Measurements from ENCODE around the gene GAPVD1. TPM values are rescaled to one million over a fixed set of nuclear protein-coding genes. Genes with fewer than 3 reads are reported as not detected.
"Not testable (repeated sequence)": the region's sequence is repeated elsewhere in the genome, so short reads cannot be mapped to it uniquely, and the experiment has no call there.

GAPVD1 gene
- total and polyA plus RNA-seq, 8 donors: 6.2 to 23.3 (median 16.0) TPM

DNA sequence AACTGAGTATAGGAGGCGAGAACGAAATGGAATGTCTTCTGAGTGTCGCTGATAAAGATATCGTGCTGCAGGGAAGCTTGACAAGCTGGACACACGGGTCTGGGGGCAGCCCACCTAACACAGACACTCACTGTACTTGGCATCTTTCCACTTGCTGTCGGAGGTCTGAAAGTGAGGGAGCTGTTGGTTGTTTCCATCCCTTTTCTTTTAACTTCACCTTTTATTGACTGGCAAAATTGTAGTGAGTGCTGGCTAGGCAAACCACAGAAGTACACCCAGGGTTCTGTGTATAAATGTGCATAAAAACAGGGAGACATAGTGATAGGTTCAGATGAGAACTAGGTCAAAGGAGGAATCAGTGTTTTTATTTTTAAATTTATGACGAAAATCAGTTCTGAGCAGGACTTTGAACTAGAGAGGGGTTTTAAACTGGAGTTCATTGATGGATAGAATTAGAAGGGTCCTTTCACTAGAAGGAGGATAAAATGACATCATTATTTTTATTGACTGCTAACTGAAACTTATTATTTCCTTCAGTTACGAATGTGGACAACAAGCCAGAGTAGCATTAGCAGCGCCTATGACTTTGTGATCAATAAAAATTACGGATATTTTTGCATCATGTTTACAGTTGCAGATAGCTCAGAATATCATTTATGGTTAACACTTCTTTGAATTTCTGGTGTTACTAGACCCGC, 817 bp downstream of the GAPVD1 start:
- DNase-seq (no peak), ATAC-seq (peak in 2 of 4 donors; percentile 5 to 20), FAIRE-seq (no peak)
- WGBS, 2 donors: 5% methylated on average over 11 of the region's 11 CpGs
- Histone ChIP-seq H3K36me3 (no peaks in the 10 kb centered on the region), H3K27ac (peak overlapping the region in 1 of 4 donors; percentile 56), H3K27me3 (no peaks in the 10 kb centered on the region), H3K4me1 (peaks cover 0 to 8% (median 6%) of the 10 kb centered on the region in 3 donors), H3K4me3 (peak overlapping the region; percentile 64 to 97 (median 88)), H3K9me3 (no peaks in the 10 kb centered on the region)
- intact Hi-C loops (cut with DNase I): no loop called here
- TF ChIP-seq, protein P1, sequence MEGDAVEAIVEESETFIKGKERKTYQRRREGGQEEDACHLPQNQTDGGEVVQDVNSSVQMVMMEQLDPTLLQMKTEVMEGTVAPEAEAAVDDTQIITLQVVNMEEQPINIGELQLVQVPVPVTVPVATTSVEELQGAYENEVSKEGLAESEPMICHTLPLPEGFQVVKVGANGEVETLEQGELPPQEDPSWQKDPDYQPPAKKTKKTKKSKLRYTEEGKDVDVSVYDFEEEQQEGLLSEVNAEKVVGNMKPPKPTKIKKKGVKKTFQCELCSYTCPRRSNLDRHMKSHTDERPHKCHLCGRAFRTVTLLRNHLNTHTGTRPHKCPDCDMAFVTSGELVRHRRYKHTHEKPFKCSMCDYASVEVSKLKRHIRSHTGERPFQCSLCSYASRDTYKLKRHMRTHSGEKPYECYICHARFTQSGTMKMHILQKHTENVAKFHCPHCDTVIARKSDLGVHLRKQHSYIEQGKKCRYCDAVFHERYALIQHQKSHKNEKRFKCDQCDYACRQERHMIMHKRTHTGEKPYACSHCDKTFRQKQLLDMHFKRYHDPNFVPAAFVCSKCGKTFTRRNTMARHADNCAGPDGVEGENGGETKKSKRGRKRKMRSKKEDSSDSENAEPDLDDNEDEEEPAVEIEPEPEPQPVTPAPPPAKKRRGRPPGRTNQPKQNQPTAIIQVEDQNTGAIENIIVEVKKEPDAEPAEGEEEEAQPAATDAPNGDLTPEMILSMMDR (IDR thresholded peaks at IDR 0.05): no peak

DNA sequence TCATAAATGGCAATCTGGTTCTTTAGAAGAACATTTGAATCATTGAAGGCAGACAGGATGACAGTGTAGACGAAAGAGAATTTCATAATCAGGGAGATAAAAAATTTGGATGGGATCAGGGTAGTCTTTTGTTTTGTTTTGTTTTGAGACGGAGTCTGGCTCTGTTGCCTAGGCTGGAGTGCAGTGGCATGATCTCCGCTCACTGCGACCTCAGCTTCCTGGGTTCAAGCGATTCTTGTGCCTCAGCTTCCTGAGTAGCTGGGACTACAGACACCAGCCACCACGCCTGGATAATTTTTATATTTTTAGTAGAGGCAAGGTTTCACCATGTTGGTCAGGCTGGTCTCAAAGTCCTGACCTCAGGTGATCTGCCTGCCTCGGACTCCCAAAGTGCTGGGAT, 2.4 kb downstream of the GAPVD1 start:
- H3K4me1 ChIP-seq: peaks cover 0 to 11% (median 8%) of the 10 kb centered on the region in 3 donors
- H3K4me3 ChIP-seq; H3K36me3 ChIP-seq; H3K9me3 ChIP-seq; ATAC-seq; DNase-seq; H3K27me3 ChIP-seq; FAIRE-seq; H3K27ac ChIP-seq; intact Hi-C loops (cut with DNase I): not testable (repeated sequence)
- WGBS, 2 donors: 90 to 93% methylated on average over 7 of the region's 7 CpGs

DNA sequence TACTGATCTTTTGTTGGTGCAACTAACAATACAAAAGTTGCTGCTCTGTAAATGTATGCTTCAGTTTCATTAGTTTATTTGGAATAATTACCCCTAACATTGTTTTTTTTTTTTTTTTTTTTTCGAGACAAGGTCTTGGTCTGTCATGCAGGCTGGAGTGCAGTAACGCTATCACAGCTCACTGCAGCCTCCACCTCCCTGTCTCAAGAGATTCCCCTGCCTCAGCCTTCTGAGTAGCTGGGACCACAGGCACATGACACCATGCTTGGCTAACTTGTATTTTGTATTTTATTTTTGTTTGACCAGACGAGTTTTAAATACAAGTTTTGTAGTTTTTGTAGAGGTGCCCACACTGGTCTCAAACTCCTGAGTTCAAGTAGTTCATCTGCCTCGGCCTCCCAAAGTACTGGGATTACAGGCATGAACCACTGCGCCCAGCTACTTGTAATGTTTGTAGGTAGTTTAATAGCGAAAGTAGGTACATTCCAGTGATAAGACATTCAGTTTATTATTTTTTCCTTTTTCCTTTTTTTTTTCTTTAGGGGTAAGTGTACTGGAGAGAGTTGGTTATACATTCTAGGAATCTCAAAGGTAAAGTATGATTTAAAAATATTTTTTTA, 6.9 kb downstream of the GAPVD1 start:
- Histone ChIP-seq H3K4me3 (no peak overlapping the region), H3K36me3 (no peaks in the 10 kb centered on the region), H3K27me3 (no peaks in the 10 kb centered on the region), H3K4me1 (peaks cover 0 to 31% (median 24%) of the 10 kb centered on the region in 3 donors), H3K27ac (no peak overlapping the region), H3K9me3 (no peaks in the 10 kb centered on the region)
- intact Hi-C loops (cut with DNase I): no loop called here
- DNase-seq: no peak
- no peak for FAIRE-seq
- TF ChIP-seq, protein P1 (IDR thresholded peaks at IDR 0.05): no peak
- 71 to 79% methylated on average over 6 of the region's 6 CpGs for WGBS, 2 donors
- ATAC-seq: no peak

DNA sequence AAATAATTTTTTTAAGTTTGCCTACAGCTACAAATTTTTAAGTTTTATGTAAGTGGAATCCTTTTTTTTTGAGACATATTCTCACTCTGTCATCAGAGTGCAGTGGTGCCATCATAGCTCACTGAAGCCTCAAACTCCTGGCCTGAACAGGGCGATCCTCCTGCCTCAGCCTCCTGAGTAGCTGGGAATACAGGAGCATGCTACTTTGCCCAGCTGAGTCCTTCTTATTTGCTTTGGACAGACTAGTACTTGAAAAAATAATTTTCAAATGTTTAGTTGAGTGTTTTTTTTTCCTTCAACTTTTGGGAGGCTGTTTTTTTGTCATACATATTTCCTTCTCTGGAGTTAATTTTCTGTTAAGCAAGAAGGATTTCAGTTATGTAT, 7.4 kb downstream of the GAPVD1 start:
- no peak overlapping the region for H3K27ac ChIP-seq
- H3K27me3 ChIP-seq: no peaks in the 10 kb centered on the region
- whole genome bisulfite sequencing, 2 donors: 90% methylated on average over 1 of the region's 1 CpG
- no peak for FAIRE-seq
- H3K9me3 ChIP-seq: no peaks in the 10 kb centered on the region
- no peak for DNase-seq
- H3K36me3 ChIP-seq: no peaks in the 10 kb centered on the region
- no peak overlapping the region for H3K4me3 ChIP-seq
- intact Hi-C loops (cut with DNase I): no loop called here
- TF ChIP-seq, protein P1 (IDR thresholded peaks at IDR 0.05): no peak
- no peak for ATAC-seq
- peaks cover 0 to 31% (median 24%) of the 10 kb centered on the region in 3 donors for H3K4me1 ChIP-seq

DNA sequence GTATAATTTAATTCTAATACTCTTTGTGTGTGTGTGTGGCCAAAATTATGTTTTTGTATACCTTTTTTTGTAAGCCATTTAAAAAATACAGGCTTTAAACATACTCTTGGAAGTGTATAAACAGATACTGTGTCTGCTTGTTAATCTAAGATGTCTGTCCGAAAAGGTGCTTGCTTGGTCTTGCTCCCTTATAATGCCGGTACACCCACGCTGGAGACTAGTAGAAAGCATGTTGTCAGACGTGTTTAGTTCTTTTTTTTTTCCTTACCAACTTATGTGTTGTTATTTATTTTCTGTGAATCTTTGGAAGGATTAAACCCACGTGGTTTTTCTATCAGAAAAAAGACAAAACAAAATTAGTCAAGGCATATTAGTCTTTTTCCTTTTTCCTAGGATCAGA, 9.5 kb downstream of the GAPVD1 start:
- FAIRE-seq (no peak), ATAC-seq (no peak), DNase-seq (no peak)
- Histone ChIP-seq H3K4me1 (peaks cover 0 to 31% (median 24%) of the 10 kb centered on the region in 3 donors), H3K4me3 (no peak overlapping the region), H3K27me3 (no peaks in the 10 kb centered on the region), H3K27ac (no peak overlapping the region), H3K9me3 (no peaks in the 10 kb centered on the region), H3K36me3 (no peaks in the 10 kb centered on the region)
- intact Hi-C loops (cut with DNase I): no loop called here
- 85 to 87% methylated on average over 5 of the region's 5 CpGs for WGBS, 2 donors
- TF ChIP-seq, protein P1 (IDR thresholded peaks at IDR 0.05): no peak
